Measurements from ENCODE around the gene KRT13.

The KRT13 gene

DNA sequence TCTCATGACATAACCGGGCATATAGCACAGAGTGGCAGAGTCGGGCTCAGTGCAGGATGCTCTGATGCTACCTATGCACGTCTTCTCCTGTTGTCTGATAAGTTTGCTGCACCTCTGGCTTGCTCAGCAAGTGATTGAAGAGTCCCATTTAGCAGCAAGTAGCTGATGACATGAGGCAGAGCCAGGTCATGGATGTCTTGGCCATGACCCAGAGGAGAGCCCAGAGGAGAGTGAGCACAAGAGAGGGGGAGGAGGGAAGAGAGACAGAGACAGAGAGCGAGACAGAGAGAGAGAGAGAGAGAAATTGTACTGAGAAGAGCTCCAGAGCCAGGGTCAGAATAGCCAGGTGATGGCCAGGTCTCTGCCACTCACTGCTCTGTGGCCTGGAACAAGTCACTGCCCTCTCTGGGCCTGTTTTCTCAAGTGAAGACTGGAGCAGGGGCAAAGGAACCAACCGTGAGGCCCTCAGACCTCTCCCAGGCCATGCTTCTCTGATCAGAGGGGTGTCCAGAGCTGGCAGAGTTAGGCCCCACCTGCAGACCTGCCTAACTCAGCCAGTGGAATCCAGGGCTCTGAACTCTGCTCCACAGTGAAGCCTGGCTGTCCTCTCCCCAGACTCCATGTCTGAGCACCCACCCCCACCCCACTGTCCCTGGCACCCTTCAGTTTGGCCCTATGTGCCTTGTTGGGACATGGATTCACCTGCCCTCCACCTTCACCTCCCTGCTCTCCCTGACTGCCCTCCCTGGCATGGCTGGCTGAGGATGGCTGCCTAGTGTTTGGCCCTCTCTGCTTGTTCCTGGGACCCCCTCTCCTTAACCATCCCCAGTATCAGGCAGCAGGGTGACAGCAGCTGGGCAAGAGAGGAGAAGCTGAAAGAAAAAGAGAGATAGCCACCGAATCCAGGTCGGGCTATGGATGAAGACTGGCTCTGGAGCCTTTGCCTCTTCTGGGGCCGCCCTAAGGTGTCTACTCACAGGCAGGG, 20.2 kb downstream of the KRT13 start:
- H3K4me3 Mint-ChIP-seq: no peak overlapping the region
- H3K27ac Mint-ChIP-seq: no peak overlapping the region
- no peaks in the 10 kb centered on the region for H3K9me3 Mint-ChIP-seq
- H3K4me1 Mint-ChIP-seq: peaks cover 3% of the 10 kb centered on the region
- no peak for ATAC-seq (ENCODE audit: low read depth)
- H3K27me3 Mint-ChIP-seq: peaks cover 10% of the 10 kb centered on the region
- no peaks in the 10 kb centered on the region for H3K36me3 Mint-ChIP-seq
- no peak for DNase-seq (ENCODE audit: low spot score in 2 of 2)

DNA sequence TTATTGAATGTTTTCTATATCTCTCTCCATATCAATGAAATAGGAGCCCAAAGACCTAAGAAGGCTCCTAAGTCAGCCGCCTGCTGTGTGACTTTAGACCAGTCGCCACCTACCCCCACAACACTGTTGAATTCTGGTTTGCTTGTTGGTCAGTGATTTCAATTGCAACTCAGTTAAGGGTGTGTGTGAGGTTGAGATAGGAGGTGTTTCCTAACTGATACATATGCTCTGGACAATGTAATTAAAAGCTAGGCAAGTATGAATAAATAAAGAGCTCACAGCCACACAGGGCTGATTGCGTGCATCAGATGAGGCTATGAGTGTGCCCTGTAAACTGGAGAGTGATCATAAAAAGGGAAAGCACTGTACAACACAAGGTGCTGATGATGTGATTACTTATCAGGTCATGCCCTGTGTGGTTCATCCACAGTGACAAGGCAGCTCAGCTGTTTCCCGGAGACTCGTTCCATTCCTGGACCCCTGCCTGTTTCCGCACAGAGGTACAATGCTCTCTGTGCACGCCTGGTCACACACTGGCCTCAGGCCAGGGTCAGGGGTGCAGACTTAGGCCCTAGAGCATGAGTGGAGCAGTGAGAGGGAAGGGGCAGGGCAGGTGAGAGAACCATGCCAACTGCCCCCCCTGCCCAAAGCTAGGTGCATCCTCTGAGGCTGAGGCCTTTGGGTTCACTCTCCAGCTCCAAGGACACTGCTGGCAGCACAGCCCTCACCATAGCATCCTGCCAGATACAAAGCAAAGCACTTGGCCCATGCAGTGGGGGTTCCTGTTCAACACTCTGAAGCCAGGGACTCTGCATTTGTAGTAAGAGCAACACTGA, 21.2 kb downstream of the KRT13 start:
- DNase-seq (ENCODE audit: low spot score in 2 of 2) (no peak), ATAC-seq (ENCODE audit: low read depth) (no peak)
- H3K36me3 Mint-ChIP-seq: no peaks in the 10 kb centered on the region
- no peak overlapping the region for H3K27ac Mint-ChIP-seq
- H3K27me3 Mint-ChIP-seq: peaks cover 9% of the 10 kb centered on the region
- no peak overlapping the region for H3K4me3 Mint-ChIP-seq
- peaks cover under 1% of the 10 kb centered on the region for H3K4me1 Mint-ChIP-seq
- H3K9me3 Mint-ChIP-seq: no peaks in the 10 kb centered on the region

DNA sequence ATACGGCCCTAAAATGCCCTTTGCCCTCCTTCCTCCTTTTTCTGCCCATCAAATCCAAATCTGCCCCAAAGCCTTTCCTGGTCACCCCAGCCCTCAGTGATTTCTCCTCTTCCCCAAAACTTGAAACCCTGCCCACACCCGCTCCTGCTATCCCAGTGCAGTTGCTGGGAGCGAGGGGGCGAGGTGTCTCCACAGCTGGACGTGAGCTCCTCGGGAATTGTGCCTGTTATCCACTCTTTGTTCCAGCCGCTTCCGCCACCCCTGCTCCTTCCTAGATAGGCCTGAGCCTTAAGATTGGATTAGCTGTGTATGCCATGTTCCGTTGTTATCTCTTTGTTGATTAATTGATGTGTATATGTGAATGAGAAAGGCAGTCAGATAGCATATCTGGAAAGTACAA, 21.9 kb downstream of the KRT13 start:
- ATAC-seq (ENCODE audit: low read depth): no peak
- H3K36me3 Mint-ChIP-seq: no peaks in the 10 kb centered on the region
- peaks cover 11% of the 10 kb centered on the region for H3K27me3 Mint-ChIP-seq
- DNase-seq (ENCODE audit: low spot score in 2 of 2): no peak
- no peak overlapping the region for H3K27ac Mint-ChIP-seq
- no peak overlapping the region for H3K4me3 Mint-ChIP-seq
- H3K4me1 Mint-ChIP-seq: peaks cover 4% of the 10 kb centered on the region
- H3K9me3 Mint-ChIP-seq: no peaks in the 10 kb centered on the region

DNA sequence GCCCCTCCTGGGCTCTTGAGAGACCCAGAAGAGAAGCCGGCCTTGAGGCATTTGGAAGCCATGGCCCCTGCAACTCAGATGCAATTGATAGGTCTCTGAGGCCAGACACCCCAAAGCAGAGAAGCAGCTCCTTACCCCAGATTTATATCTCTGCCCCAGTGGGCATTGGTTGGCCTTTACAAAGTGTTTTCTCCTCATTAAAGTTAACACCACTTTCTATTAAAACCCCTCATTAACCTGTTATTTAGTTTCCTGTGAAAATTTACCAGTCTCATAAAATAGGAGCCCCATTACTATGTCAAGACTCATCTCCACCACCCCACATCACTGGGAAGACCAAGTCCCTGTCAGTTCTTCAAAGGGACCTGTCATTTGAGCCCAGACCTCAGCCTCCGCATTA, 24.4 kb downstream of the KRT13 start, which contains the start of gene KRT35:
Gene KRT35 (minus strand): TSS at position 116 of the 400 bp plus-strand sequence. CDS start 54 bp downstream, at position 62.
- no peak for DNase-seq (ENCODE audit: low spot score in 2 of 2)
- H3K9me3 Mint-ChIP-seq: no peaks in the 10 kb centered on the region
- H3K27me3 Mint-ChIP-seq: peaks cover 6% of the 10 kb centered on the region
- H3K27ac Mint-ChIP-seq: no peak within 1 kb of the TSS
- no peak within 1 kb of the TSS for H3K4me3 Mint-ChIP-seq
- ATAC-seq (ENCODE audit: low read depth): no peak
- no peaks in the 10 kb centered on the region for H3K36me3 Mint-ChIP-seq
- peaks cover 4% of the 10 kb centered on the region for H3K4me1 Mint-ChIP-seq

DNA sequence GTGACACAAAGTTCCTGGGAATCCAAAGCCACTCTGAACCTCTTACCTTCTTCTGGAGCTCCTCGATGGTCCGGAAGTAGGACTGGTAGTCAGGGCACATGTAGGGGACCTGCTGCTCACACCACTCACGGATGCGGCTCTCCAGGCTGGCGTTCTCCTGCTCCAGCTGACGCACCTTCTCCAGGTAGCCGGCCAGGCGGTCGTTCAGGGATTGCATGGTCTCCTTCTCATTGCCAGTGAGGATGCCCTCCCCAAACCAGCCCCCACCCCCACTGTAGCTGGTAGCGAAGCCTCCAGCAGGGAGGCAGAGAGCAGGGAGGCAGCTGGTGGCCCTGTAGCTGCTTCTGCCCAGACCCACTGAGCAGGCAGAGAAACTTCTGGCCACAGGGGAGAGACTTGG, 24.8 kb downstream of the KRT13 start:
- Mint-ChIP-seq H3K9me3 (no peaks in the 10 kb centered on the region), H3K27me3 (peaks cover 5% of the 10 kb centered on the region), H3K4me3 (no peak overlapping the region), H3K4me1 (peaks cover 4% of the 10 kb centered on the region), H3K27ac (no peak overlapping the region), H3K36me3 (no peaks in the 10 kb centered on the region)
- no peak for DNase-seq (ENCODE audit: low spot score in 2 of 2)
- no peak for ATAC-seq (ENCODE audit: low read depth)

DNA sequence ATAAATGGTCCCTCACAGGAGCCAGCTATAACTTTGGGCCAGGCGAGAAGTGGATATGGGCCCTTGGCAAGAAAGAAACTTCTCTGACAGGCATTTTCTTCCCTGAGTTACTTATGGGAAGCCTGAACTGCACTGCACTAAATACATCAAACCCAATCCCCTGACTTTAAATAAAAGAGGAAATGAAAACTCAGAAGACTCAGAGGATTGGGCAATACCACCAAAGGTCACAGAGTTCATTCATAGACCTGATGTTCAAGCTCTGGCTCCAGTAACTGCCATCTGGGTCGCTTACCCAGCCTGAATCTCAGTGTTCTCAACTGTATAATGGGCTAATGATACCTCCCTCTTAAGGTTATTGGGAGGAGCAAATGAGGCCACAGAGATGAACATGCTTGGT, 25.3 kb downstream of the KRT13 start:
- DNase-seq (ENCODE audit: low spot score in 2 of 2) (no peak), ATAC-seq (ENCODE audit: low read depth) (peak; percentile 64)
- Mint-ChIP-seq H3K27me3 (peaks cover 4% of the 10 kb centered on the region), H3K36me3 (no peaks in the 10 kb centered on the region), H3K4me3 (no peak overlapping the region), H3K9me3 (no peaks in the 10 kb centered on the region), H3K27ac (no peak overlapping the region), H3K4me1 (peaks cover 4% of the 10 kb centered on the region)

DNA sequence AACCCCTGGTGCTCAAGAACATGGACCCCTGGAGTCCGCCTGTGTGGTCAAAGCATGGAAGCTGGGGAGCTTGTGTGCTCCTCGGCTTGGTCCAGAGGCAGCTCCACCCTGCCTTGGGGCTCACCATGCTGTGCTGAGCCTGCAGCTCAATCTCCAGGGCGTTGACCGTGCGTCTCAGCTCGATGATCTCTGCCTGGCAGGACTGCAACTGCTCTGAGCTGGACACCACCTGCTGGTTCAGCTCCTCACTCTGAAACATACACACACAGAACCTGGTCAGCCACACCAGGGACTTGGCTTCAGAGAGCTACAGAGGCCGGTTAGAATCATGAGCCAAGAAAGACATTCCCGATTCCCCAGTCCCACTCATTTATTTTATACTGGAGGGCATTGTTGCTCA, 27.2 kb downstream of the KRT13 start:
- Mint-ChIP-seq H3K36me3 (no peaks in the 10 kb centered on the region), H3K4me1 (peaks cover 4% of the 10 kb centered on the region), H3K9me3 (peaks cover 2% of the 10 kb centered on the region), H3K4me3 (no peak overlapping the region), H3K27me3 (peaks cover 4% of the 10 kb centered on the region), H3K27ac (no peak overlapping the region)
- DNase-seq (ENCODE audit: low spot score in 2 of 2): no peak
- ATAC-seq (ENCODE audit: low read depth): no peak

DNA sequence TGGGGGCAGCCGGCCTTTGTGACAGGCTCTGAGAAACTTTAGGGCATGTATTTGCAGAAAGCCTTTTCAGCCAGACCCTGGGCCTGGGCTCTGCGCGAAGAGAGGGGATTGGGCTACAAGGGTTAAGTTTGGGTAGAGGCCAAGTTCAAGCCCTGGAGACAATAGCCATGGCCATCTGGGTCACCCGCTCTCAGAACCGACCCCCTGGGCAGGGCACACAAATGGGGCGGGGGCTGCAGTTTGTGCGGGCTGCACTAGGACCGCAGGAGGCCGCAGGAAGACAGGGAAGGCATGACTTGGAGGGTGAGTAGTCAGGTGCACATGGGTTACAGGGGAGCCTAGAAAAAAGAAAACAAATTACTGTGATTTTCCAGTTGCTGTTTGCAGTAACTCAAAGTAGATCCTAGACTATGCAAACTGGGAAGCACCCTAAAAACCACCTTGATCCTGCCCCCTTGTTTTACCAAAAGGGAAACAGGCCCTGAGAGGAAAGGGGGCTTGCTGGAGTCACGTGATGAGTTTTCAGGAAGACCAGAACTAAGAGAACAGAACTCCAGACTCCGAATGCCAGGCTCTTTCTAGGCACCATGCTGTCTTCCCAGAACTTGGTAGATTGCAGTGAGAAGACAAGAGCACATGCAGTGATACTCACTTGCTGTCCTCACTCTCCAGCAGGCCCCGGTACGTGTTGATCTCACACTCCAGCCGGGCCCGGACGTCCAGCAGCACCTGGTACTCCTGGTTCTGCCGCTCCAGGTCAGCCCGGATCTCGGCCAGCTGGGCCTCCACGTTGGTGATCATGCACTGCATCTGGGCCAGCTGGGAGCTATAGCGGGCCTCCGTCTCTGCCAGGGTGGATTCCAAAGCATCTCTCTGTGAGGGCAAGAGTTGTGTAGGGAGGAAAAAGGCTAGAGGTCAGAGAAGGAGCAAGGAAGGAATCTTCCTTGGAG, 28.3 kb downstream of the KRT13 start:
- DNase-seq (ENCODE audit: low spot score in 2 of 2) (no peak), ATAC-seq (ENCODE audit: low read depth) (no peak)
- peaks cover 4% of the 10 kb centered on the region for H3K4me1 Mint-ChIP-seq
- no peak overlapping the region for H3K4me3 Mint-ChIP-seq
- no peak overlapping the region for H3K27ac Mint-ChIP-seq
- peaks cover 6% of the 10 kb centered on the region for H3K27me3 Mint-ChIP-seq
- H3K9me3 Mint-ChIP-seq: peaks cover 4% of the 10 kb centered on the region
- H3K36me3 Mint-ChIP-seq: peaks cover 2% of the 10 kb centered on the region

DNA sequence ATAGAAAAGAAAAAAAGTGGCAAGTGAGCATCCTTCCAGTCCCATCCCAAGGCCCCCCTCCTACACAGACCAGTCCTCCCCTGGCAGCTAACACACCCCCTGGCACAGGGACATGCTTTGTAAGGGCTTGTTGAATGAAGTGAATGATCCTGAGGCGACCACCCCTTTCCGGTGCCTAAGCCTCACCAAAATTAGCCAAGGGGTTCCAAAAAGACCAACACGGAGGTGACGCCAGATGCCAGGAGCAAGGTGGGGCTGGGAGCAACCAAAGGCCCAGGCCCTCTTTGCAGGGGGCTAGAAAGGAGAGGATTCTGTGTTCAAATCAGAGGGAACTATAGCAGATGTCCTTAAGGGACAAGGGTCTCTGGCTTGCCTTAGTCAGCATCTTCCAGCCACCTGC, 30.0 kb downstream of the KRT13 start:
- Mint-ChIP-seq H3K9me3 (peaks cover 4% of the 10 kb centered on the region), H3K4me1 (peaks cover 4% of the 10 kb centered on the region), H3K36me3 (peaks cover 2% of the 10 kb centered on the region), H3K27me3 (peaks cover 8% of the 10 kb centered on the region), H3K4me3 (no peak overlapping the region), H3K27ac (no peak overlapping the region)
- no peak for ATAC-seq (ENCODE audit: low read depth)
- DNase-seq (ENCODE audit: low spot score in 2 of 2): no peak

DNA sequence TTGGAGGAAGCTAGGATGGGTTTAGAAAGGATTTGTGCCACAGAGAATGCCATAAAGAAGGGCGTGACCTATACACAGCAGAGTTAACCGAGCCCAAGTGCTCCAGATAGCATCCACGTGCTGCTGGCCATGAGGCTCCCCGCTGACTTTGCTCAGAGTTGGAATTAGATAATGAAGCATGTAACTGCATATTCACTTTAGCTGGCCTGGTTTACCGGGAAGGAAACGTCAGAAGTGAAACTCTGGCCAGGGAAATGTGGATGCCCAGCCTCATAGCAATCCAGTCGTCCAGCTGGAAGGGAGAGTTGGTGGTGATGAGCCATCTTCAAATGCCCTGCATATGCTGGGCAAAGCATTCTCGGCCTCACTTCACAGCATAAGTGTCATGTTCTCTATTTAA, 30.5 kb downstream of the KRT13 start:
- peaks cover 2% of the 10 kb centered on the region for H3K36me3 Mint-ChIP-seq
- ATAC-seq (ENCODE audit: low read depth) (no peak), DNase-seq (ENCODE audit: low spot score in 2 of 2) (no peak)
- H3K27ac Mint-ChIP-seq: no peak overlapping the region
- no peak overlapping the region for H3K4me3 Mint-ChIP-seq
- peaks cover 8% of the 10 kb centered on the region for H3K27me3 Mint-ChIP-seq
- H3K9me3 Mint-ChIP-seq: peaks cover 4% of the 10 kb centered on the region
- peaks cover 4% of the 10 kb centered on the region for H3K4me1 Mint-ChIP-seq

DNA sequence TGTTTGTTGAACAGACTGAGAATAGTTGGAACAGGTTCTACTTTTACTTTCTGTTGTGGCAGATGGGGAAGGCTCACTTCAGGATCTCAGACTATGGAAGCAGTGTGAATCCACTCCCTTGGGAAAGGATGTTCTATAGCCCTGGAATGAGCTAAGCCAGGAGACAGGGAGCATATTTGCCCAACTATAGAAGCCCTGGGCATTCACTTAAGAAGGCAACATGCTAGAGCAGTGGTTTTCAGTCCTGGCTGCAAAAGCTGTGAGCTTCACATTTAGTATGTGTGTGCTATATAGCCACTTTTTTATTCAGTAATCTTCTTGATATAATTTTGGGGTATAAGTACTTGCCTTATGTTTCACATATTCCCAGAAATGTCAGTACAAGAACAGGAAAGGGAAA, 37.1 kb downstream of the KRT13 start:
- Mint-ChIP-seq H3K27ac (no peak overlapping the region), H3K36me3 (peaks cover 2% of the 10 kb centered on the region), H3K4me1 (no peaks in the 10 kb centered on the region), H3K9me3 (peaks cover 2% of the 10 kb centered on the region), H3K27me3 (peaks cover 12% of the 10 kb centered on the region), H3K4me3 (no peak overlapping the region)
- ATAC-seq (ENCODE audit: low read depth) (no peak), DNase-seq (ENCODE audit: low spot score in 2 of 2) (no peak)

DNA sequence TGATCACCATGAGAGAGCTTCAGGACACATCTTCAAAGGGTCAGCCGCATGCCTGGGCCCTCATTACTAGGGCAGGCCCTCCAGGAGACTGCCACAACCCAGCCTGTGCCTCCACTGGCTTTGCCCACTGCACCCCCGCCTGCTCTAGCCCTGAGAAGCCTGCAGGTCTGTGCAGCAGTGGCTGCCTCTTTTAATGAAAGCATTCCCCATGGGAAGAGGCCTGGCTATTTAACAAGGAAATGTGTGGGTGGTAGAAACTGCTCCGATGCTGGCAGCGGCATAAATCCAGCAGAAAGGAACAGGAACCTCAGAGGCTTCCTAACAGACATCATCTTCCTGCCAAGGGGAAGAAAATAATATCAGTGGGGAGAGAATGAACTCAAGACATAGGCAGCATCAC, 37.9 kb downstream of the KRT13 start:
- ATAC-seq (ENCODE audit: low read depth): no peak
- H3K4me3 Mint-ChIP-seq: no peak overlapping the region
- no peaks in the 10 kb centered on the region for H3K4me1 Mint-ChIP-seq
- no peak for DNase-seq (ENCODE audit: low spot score in 2 of 2)
- H3K27me3 Mint-ChIP-seq: peaks cover 10% of the 10 kb centered on the region
- no peak overlapping the region for H3K27ac Mint-ChIP-seq
- no peaks in the 10 kb centered on the region for H3K36me3 Mint-ChIP-seq
- no peaks in the 10 kb centered on the region for H3K9me3 Mint-ChIP-seq

DNA sequence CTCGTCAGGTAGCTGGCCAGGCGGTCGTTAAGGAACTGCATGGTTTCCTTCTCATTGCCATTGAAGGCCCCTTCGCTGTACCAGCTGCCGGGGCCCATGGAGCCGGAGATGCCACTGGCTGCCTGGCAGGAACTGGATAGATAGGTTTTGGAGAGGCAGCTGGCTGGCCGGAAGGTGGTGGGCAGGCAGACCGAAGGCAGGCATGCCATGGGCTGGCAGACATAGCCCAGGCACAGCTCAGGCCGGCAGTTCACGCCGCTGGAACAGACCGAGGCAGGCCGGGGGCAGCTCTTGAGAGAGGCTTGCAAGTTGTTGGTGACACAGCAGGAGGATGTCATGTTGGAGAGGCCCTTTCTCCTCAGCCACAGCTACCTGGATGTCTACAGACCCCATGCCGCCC, 38.4 kb downstream of the KRT13 start, which contains the start of gene KRT32:
Gene KRT32 (minus strand): TSS at position 399 of the 400 bp plus-strand sequence. CDS start 61 bp downstream, at position 338.
- Mint-ChIP-seq H3K36me3 (no peaks in the 10 kb centered on the region), H3K27me3 (peaks cover 10% of the 10 kb centered on the region), H3K4me3 (no peak within 1 kb of the TSS), H3K9me3 (no peaks in the 10 kb centered on the region), H3K4me1 (no peaks in the 10 kb centered on the region), H3K27ac (no peak within 1 kb of the TSS)
- ATAC-seq (ENCODE audit: low read depth) (no peak), DNase-seq (ENCODE audit: low spot score in 2 of 2) (no peak)

All from memory B cell (primary cell).